ENCODE data around the gene YIF1A. TPM values are rescaled to one million over a fixed set of nuclear protein-coding genes. Genes with fewer than 3 reads are reported as not detected.

YIF1A gene
- polyA plus RNA-seq, 1 of the 3 experiments (the other 2 are of a cell fraction) = 123 TPM

- H3K27me3 ChIP-seq (ENCODE audit: insufficient read depth) = no peaks in the 10 kb centered on the region
- WGBS (ENCODE audit: low lambda C conversion rate) = 69% methylated on average over 8 of the region's 10 CpGs
- ChIA-PET CTCF (interaction anchor here (1.5 to 2.3 kb wide), 2 partner anchors 11 to 13 kb away, joined by 7 to 17 read pairs; no protein-coding TSS in a partner anchor), POLR2A (no interaction called here)
- no peak overlapping the region for H3K27ac ChIP-seq (ENCODE audit: low read depth in 2 of 2, low read length in 1 of 2)
- H3K4me2 ChIP-seq = no peak overlapping the region
- no peaks in the 10 kb centered on the region for H4K20me1 ChIP-seq (ENCODE audit: insufficient read depth)
- no peaks in the 10 kb centered on the region for H3K36me3 ChIP-seq (replicated peaks in 1 of 2; ENCODE audit: control insufficient read depth in 1 of 2, insufficient read depth in 2 of 2, low read length in 1 of 2)
- peaks cover 28 to 36% of the 10 kb centered on the region in 2 experiments; a peak in 3 of 4 replicates for H3K4me1 ChIP-seq (ENCODE audit: control insufficient read depth in 1 of 2, insufficient read depth in 2 of 2, low read depth in 1 of 2, low read length in 1 of 2)
- H3K9me3 ChIP-seq = no peaks in the 10 kb centered on the region
- H3K4me3 ChIP-seq (ENCODE audit: low read depth in 2 of 2, low read length in 1 of 2) = no peak overlapping the region
- H3K9me2 ChIP-seq = no peaks in the 10 kb centered on the region
- peaks cover 9% of the 10 kb centered on the region for H3F3A ChIP-seq (replicated peaks; ENCODE audit: insufficient read depth)
- H3K79me2 ChIP-seq (ENCODE audit: insufficient read depth) = no peaks in the 10 kb centered on the region
- DNase-seq = peak; percentile 8
- no peak overlapping the region for H3K9ac ChIP-seq
- H2AFZ ChIP-seq (ENCODE audit: low read depth) = no peak overlapping the region
- no peak for TF ChIP-seq RAD21 (IDR thresholded peaks at IDR 0.05; ENCODE audit: low read length)
- TF ChIP-seq SMC3 (IDR thresholded peaks at IDR 0.05; ENCODE audit: low read depth, low read length) = no peak
- TF ChIP-seq RXRA (IDR thresholded peaks at IDR 0.05; ENCODE audit: borderline replicate concordance, low read depth) = no peak
- TF ChIP-seq JUND (IDR thresholded peaks at IDR 0.05) = no peak
- no peak for TF ChIP-seq POLR2AphosphoS5 (IDR thresholded peaks at IDR 0.05; ENCODE audit: low read depth, low read length)
- TF ChIP-seq IRF3 (IDR thresholded peaks at IDR 0.05; ENCODE audit: low read depth, low read length) = no peak
- no peak for TF ChIP-seq EZH2phosphoT487 (IDR thresholded peaks at IDR 0.05; ENCODE audit: borderline replicate concordance, low read depth)
- TF ChIP-seq ZBTB33 (IDR thresholded peaks at IDR 0.05; ENCODE audit: borderline replicate concordance, low read depth) = no peak
- TF ChIP-seq RCOR1 (IDR thresholded peaks at IDR 0.05; ENCODE audit: low read length) = no peak
- no peak for TF ChIP-seq REST (IDR thresholded peaks at IDR 0.05; ENCODE audit: low read depth, low read length)
These were observed 35.7 kb upstream of the YIF1A start for GRCh38 chr11:66324664-66325063.

- Histone ChIP-seq H3K27ac (ENCODE audit: low read depth in 2 of 2, low read length in 1 of 2) (no peak overlapping the region), H3K36me3 (replicated peaks in 1 of 2; ENCODE audit: control insufficient read depth in 1 of 2, insufficient read depth in 2 of 2, low read length in 1 of 2) (no peaks in the 10 kb centered on the region), H3K27me3 (ENCODE audit: insufficient read depth) (no peaks in the 10 kb centered on the region), H3K9ac (no peak overlapping the region), H3K4me1 (ENCODE audit: control insufficient read depth in 1 of 2, insufficient read depth in 2 of 2, low read depth in 1 of 2, low read length in 1 of 2) (peaks cover 32 to 39% of the 10 kb centered on the region in 2 experiments; a peak in 3 of 4 replicates), H4K20me1 (ENCODE audit: insufficient read depth) (no peaks in the 10 kb centered on the region), H3K9me3 (no peaks in the 10 kb centered on the region), H3K9me2 (no peaks in the 10 kb centered on the region), H3K79me2 (ENCODE audit: insufficient read depth) (no peaks in the 10 kb centered on the region), H3F3A (replicated peaks; ENCODE audit: insufficient read depth) (peaks cover 3% of the 10 kb centered on the region), H3K4me3 (ENCODE audit: low read depth in 2 of 2, low read length in 1 of 2) (no peak overlapping the region), H2AFZ (ENCODE audit: low read depth) (no peak overlapping the region), H3K4me2 (no peak overlapping the region)
- WGBS (ENCODE audit: low lambda C conversion rate) = 100% methylated on average over 1 of the region's 1 CpG
- TF ChIP-seq ZBTB33 (IDR thresholded peaks at IDR 0.05; ENCODE audit: borderline replicate concordance, low read depth) = no peak
- no peak for TF ChIP-seq RFX5 (IDR thresholded peaks at IDR 0.05; ENCODE audit: low read length)
- no peak for TF ChIP-seq IRF3 (IDR thresholded peaks at IDR 0.05; ENCODE audit: low read depth, low read length)
- TF ChIP-seq MXI1 (IDR thresholded peaks at IDR 0.05; ENCODE audit: low read depth, low read length) = no peak
- no peak for TF ChIP-seq YY1 (IDR thresholded peaks at IDR 0.05; ENCODE audit: low read depth)
- no peak for TF ChIP-seq SIN3A (IDR thresholded peaks at IDR 0.05; ENCODE audit: borderline replicate concordance, low read depth, low read length)
- TF ChIP-seq FOXJ3 (CRISPR knock-in tag; IDR thresholded peaks at IDR 0.05) = no peak
- no peak for TF ChIP-seq MEF2A (IDR thresholded peaks at IDR 0.05; ENCODE audit: borderline replicate concordance, low read depth)
- CTCF ChIA-PET = interaction anchor here (2.3 kb wide), 1 partner anchor 12 kb away, joined by 17 read pairs; no protein-coding TSS in a partner anchor
- no peak for DNase-seq
- POLR2A ChIA-PET = no interaction called here
These were observed 34.7 kb upstream of the YIF1A start for GRCh38 chr11:66323684-66324083.

Measured in SK-N-SH (cell line).